GM19463 (cell line): Measurements from ENCODE around the gene IRF8.

ENCODE experiments used
- ATAC-seq: cut with Tn5 transposase; IDR thresholded peaks from one replicate; pipeline ENCODE4 v1.9.1; 2021; ENCODE audit warnings: mild to moderate bottlenecking, moderate library complexity; ENCODE audit not compliant: unreplicated experiment

IRF8 gene

GRCh38 chr16:85911251-85911930 is 12.4 kb downstream of the IRF8 start:
- no peak for ATAC-seq

- no peak for ATAC-seq
Measured at GRCh38 chr16:85912211-85912974, 13.4 kb downstream of the IRF8 start.

DNA sequence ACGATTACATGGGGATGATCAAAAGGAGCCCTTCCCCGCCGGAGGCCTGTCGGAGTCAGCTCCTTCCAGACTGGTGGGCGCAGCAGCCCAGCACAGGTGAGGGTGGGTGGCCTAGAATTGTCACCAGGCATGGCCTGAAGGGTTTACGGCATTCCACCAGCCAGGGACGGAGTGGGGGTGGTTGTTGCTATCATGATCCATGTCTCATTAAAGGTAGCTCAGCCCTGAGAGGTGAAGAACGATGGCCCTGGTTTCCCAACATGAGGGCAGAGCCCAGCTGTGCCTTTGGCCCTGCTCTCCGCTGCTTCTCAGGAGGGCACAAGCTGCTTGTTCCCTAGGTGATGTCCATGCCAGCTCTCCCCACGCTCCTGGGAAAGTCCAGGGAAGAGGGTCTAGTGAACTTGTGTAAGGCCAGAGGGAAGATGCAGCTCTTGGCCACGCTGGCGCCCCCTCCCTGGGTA is 14.2 kb downstream of the IRF8 start:
- ATAC-seq = no peak

DNA sequence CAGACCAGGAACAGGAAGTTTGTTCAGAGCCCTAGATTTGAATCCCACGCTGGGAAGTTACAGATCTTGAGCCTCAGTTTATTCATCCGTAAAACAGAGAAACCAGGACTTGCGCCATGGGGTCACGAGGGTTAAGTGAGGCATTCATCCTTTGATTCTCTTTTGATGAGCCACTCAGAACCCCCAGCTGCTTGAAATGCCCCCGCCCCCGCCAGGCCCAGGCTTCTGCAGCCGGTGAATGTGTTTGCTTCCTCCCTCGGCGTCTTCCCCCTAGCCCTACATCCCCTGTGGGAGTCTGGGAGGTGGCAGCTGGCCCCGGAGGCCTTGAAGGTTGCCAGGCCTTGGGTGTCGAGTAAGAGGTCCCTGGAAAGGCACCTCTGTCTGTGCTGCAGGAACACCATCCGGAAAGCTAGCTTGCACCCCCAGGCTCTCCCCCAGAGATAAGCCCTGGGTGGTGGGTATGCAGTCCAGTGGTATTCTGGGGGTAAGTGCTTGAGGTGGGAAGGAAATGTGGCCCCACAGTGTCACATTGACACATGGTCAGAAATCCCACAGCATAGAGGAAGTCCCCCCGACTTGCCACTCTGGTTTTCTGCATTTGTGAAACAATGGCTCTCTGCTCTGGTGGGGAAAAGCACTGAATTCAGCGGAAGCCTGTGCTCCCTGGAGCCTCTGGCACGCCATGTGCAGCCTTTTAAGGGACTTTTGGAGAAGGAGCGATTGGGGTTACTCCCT is 14.9 kb downstream of the IRF8 start:
- no peak for ATAC-seq

- no peak for ATAC-seq
Measured at GRCh38 chr16:85914423-85914794, 15.4 kb downstream of the IRF8 start.

DNA sequence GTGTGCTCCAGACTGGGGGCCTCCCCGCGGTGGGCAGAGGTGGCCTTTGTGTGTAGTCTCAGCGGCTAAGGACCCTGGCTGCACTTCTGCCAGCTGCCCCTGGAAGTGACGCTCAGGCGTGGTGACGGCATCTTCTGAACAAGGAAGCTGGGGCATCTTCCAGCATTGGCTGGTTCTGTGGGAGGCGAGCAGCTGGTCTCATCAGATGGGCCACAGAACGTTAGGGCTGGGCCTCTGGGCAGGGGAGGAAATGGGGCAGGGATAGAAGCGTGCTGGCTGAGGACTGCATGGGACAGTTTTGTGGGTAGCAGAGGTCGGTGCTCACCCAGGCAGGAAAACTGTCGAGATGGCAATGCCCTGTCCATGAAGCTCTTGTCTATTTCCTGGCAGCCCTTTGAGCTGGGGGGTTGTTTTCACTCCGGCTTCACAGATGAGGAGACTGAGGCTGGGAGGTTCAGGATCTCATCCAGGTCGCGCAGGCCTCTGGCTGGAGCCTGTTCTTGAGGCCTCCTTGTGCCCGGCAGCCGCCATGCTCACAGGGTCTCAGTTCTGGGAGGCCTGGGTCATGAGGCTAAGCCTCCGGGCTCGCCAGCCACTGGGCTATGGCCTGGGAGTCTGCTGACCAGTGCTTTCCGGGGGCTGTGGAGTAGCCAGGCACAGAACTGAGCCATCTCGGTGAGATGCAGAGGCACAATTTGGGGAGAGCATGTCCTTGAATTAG is 16.3 kb downstream of the IRF8 start:
- ATAC-seq = no peak

DNA sequence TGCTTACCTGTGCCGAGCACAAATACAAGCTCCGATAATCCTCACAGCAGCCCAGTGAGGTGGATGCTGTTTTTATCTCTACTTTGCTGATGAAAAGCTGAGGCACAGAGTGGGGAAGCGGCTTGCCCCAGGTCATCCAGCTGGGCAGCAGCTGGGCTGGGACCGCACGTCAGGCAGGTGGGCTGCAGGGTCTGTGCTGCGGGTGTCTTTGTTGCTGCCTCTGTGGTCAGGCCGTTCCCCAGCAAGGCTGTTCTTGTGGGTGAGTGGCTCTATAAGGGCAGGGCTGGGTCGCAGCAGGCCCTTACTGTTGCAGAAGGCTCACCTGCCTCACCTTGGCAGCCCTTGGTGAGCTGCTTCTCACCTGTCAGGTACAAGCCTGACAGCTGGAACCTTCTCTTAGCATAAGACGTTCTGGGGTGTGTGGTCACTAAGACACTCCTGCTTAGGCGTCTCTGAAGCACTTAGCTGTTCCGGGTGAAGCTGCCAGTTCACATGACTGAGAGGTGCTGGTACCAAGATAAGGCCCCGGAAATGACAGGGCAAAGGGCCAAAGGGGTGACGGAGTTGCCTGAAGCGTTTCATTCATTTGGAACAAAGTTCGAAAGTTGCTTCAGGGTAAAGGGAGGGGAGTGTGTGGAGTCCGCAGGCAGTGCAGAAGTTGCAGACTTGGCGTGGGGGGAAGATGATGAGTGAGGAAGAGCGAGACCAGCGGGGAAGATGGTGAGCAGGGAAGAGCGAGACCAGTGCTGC is 17.4 kb downstream of the IRF8 start:
- ATAC-seq = no peak

GRCh38 chr16:85917012-85917411 is 18.1 kb downstream of the IRF8 start:
- no peak for ATAC-seq

DNA sequence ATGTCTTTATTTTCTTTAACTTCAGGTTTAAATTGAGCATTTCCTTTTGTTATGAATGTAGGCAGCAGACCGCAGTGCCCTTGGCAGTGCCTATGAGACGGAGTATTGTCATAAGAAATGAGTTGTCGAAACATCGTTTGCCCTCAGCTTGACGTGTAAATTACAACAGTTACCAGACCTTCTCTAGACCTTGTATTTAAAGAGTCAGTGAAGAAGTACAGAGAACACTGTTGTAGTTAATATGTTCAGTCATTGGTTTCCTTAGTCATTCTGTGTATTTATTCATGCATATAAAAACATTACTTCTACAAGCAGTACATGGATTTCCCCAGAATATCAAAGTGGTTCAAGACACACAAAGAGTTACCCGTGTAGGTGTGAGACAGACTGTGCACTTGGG is 19.0 kb downstream of the IRF8 start:
- ATAC-seq = peak; percentile 73

DNA sequence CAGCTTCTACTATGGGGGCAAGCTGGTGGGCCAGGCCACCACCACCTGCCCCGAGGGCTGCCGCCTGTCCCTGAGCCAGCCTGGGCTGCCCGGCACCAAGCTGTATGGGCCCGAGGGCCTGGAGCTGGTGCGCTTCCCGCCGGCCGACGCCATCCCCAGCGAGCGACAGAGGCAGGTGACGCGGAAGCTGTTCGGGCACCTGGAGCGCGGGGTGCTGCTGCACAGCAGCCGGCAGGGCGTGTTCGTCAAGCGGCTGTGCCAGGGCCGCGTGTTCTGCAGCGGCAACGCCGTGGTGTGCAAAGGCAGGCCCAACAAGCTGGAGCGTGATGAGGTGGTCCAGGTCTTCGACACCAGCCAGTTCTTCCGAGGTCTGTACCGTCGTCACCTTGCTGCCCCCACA is 19.5 kb downstream of the IRF8 start:
- ATAC-seq = no peak

DNA sequence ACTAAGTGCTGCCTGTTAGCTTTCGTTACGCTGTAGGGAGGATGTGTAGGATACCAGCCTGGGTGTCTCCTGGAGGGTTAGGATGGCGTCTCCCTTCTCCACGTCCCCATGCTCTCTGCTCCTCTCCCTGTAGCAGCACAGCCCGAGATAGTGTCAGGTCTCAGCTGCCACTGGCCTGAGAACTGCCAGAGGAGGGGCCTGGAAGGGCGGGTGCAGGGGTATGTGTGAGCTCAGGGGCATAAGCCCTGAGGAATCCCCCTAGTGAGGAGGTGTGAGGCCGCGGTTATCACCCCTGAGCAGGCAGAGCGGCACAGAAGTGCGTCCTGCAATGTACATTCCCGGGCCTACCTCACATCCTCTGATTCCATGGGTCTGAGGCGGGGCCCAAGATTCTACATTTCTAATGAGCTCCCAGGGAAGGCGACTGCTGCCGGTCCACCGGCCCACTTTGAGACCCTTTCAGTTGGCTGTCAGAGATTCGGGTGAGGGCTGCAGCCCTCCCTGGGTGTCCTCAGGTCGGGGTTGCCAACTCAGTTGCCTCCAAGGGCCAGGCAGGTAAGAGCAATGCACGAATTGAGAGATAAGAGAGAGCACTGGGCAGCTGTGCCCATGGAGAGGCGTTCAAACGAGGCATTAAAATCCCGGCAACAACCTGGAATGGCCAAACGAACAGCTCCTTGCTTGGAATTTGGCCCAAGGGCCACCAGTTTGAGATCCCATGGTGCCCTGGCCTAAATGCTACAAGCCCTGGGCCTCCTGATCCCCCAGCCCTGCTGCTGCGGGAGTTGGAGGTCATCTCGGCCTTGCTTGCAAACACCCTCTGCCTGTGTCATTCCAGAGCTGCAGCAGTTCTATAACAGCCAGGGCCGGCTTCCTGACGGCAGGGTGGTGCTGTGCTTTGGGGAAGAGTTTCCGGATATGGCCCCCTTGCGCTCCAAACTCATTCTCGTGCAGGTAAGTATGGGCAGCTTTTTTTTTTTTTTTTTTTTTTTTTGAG is 20.6 kb downstream of the IRF8 start:
- no peak for ATAC-seq

DNA sequence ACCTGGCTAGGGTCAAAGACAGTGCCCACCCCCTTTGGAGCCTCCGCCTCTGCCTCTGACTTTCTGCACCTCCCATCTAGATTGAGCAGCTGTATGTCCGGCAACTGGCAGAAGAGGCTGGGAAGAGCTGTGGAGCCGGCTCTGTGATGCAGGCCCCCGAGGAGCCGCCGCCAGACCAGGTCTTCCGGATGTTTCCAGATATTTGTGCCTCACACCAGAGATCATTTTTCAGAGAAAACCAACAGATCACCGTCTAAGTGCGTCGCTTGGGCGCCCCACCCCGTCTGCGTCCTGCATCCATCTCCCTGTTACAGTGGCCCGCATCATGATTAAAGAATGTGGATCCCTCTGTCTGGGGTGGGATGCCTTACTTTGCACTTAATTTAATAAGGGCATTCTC is 22.1 kb downstream of the IRF8 start:
- no peak for ATAC-seq

DNA sequence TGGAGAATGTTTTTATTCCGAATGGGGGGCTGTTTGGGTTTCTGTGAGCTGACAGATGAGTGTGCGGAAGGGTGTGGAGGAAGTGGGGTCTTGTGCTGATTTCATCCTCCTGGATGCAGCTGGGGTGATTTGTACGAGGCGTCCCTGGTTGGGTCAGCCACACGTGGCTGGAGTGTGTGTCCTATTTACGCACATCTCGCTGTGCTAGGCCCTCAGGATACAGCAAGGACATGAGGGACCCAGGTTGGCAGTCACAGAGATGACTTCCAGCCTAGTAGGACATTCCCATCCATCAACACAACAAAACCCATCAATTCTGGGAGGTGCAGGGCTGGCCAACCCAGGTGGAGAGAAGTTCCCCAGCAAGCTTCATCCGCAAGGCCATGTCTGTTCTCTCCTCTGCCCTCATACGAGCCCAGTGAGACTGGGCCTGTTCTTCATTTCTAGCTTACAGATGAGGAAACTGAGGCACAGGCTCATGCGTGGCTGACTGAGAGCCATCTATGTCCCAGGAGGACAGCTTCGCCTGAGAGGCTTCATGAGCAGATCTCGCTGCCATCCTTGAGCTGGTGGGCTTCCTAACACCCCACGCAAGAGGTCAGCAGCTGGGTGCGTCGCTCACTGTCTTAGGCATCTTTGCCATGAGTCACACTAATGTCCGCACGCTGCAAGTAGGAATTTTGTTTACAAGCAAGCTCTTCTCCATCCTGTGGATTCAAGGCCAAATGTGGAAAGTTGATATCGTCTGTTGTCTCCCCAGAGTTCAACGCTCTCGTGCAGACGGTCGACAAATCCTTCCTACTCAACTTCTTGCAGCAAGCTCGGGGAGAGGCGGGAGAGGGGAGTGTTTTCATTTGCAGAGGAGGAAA is 24.4 kb downstream of the IRF8 start:
- no peak for ATAC-seq

DNA sequence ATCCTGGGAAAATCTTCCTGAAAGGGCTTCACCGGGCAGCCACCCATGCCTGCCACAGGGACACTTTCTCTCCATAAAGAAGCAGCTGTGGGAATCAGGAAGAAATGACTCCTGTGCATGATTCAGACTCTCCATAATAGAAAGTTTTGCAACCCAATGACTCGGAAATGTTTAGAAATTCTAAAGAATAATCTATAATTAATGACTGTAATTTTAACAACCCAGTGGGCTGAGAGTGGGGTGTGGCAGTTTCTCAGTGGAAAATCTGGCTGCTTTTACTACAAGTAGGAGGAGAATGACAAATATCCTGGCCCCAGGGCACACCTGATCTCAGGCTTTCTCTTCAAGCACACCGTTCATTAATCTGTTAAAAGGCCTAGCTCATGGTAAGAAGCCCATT is 25.7 kb downstream of the IRF8 start:
- no peak for ATAC-seq

GRCh38 chr16:85926370-85926769 is 27.4 kb downstream of the IRF8 start:
- ATAC-seq = no peak

DNA sequence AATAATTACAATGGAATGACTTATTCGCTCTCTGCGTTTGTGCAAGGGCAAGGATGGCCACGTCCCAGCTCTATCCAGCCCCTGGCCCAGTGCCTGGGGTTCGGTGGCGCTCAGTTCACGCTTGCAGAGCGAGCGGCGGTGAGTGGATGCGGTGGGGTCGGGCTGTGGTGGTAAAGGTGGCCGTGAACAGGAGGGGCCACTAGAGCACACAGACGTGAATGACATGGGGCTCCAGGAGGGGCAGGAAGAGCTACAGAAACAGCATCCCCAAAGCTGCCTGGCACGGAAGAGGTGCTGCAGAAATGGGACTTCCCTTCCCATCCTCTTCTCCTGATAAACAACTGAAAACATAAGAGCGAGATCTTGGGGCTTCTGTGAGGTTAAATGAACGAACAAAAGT is 28.4 kb downstream of the IRF8 start:
- no peak for ATAC-seq

DNA sequence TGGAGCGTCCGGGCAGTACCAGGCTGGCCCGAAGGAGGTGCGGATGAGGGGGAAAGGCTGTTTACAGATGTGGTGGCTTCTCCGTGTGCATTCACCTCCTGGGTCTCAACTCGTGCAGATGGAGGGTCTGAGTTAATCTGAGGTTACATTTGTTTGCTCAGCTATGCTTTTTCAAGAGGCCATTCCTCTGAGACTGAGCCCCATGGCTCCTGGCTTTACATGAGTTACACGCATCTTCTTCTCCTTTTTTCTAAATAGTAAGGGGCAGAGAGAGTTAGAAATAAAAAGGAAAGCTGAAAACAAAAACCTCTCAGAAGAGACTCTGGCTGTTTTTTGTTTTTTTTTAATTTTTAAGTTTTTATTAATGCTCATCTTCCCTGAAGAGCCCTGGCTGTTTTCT is 29.0 kb downstream of the IRF8 start:
- ATAC-seq = no peak

DNA sequence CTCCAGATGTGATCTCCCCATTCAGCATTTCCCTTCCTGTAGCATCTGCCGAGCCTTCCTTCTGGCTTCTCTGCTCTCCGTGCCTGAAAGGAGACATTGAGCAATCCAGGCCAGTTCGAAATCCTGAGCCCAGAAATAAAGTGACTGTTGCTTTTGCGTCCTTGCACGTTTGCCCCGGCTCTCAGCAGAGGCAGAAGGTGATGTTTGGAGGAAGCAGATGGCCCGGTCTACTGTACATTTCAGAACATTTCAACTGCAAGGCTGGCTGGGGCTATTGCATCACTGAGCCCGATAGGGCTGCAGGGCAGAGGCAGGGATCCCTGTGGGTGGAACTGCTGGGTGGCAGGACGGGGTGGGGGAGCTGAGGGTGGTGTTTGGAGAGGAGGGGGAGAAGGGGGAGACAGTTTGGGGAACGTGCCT is 29.4 kb downstream of the IRF8 start:
- no peak for ATAC-seq
